Gastrocnemius medialis (tissue), 4 donors: Measurements from ENCODE around the gene AKR1B15. TPM values are rescaled to one million over a fixed set of nuclear protein-coding genes. Genes with fewer than 3 reads are reported as not detected.
A peak's percentile ranks its signal among the peaks of the same experiment; 100 is the strongest.

Source experiments
- ATAC-seq, 2 donors: fragments of 150-250 bp; one replicate each; pipeline ENCODE4 v1.9.1; 2016
- DNase-seq, 2 donors: peaks; one replicate each; pipeline ENCODE4 v3.0.0-alpha.2; 2019
- H3K27ac ChIP-seq, 4 donors: fragments of 200-600 bp; sonication (generic); 1 replicate in 1 of 4; 2 replicates in 3 of 4; pipeline ENCODE4 v1.5.1; 2016 to 2018; ENCODE audit warnings: mild to moderate bottlenecking in 2 of 4, moderate library complexity in 1 of 4
- H3K27me3 ChIP-seq, 3 donors: fragments of 200-600 bp; sonication (generic) in 2 of 3; 1 replicate in 1 of 3; 2 replicates in 2 of 3; pipeline versions ENCODE4 v1.5.1 to v1.6.0; 2016 to 2019; ENCODE audit warnings: mild to moderate bottlenecking in 1 of 3, moderate library complexity in 1 of 3
- H3K36me3 ChIP-seq, 2 donors: fragments of 200-600 bp; sonication (generic) in 1 of 2; one replicate each; pipeline ENCODE4 v1.5.1; 2017 to 2018
- H3K4me1 ChIP-seq, 2 donors: fragments of 200-600 bp; sonication (generic) in 1 of 2; one replicate each; pipeline ENCODE4 v1.5.1; 2016 to 2017; ENCODE audit warnings: mild to moderate bottlenecking in 2 of 2
- H3K4me3 ChIP-seq, 4 donors: fragments of 200-600 bp; sonication (generic) in 3 of 4; 1 replicate in 1 of 4; 2 replicates in 3 of 4; pipeline ENCODE4 v1.5.1; 2016 to 2019; ENCODE audit warnings: mild to moderate bottlenecking in 2 of 4
- H3K9me3 ChIP-seq, 3 donors: fragments of 200-600 bp; sonication (generic) in 2 of 3; 1 replicate in 1 of 3; 2 replicates in 2 of 3; pipeline ENCODE4 v1.5.1; 2016 to 2019
- POLR2A ChIP-seq, 2 donors: fragments of 450-650 bp; IDR thresholded peaks; one replicate each; pipeline ENCODE4 v1.6.1; 2017; ENCODE audit warnings: antibody characterized with exemption in 2 of 2, mild to moderate bottlenecking in 2 of 2, moderate library complexity in 2 of 2
- in situ Hi-C, 4 donors: fragments of 200-750 bp; cut with MboI; loops; one replicate each; pipeline versions ENCODE4 v1.15.0 to v1.8.0; 2017; ENCODE audit warnings: low sequenced_read_pairs in 4 of 4
- intact Hi-C: fragments of 100-400 bp; cut with DNase I; formaldehyde crosslinking; loops from one replicate; pipeline ENCODE4 v1.15.1; 2023; ENCODE audit warnings: low total_unique reads
- total RNA-seq, 4 donors: library from RNA; depleted of rRNA; stranded (reverse); fragments of >200 nt; gene quantifications; one replicate each; pipeline versions ENCODE4 v1.1.0 to v1.2.3, GENCODE V29; 2016
- TF ChIP-seq, protein P1 (sequence below), 5 experiments: fragments of 450-650 bp in 3 of 5; fragments of 200-600 bp in 2 of 5; sonication (generic) in 2 of 5; IDR thresholded peaks in 4 of 5; conservative IDR thresholded peaks in 1 of 5; 1 replicate in 4 of 5; 2 replicates in 1 of 5; pipeline ENCODE4 v1.5.1; 2016 to 2019; ENCODE audit warnings: antibody characterized with exemption in 5 of 5, mild to moderate bottlenecking in 3 of 5, moderate library complexity in 3 of 5

The AKR1B15 gene
- total RNA-seq, 4 donors from 2014 or later: 1.9 to 77.5 (median 10.3) TPM

DNA sequence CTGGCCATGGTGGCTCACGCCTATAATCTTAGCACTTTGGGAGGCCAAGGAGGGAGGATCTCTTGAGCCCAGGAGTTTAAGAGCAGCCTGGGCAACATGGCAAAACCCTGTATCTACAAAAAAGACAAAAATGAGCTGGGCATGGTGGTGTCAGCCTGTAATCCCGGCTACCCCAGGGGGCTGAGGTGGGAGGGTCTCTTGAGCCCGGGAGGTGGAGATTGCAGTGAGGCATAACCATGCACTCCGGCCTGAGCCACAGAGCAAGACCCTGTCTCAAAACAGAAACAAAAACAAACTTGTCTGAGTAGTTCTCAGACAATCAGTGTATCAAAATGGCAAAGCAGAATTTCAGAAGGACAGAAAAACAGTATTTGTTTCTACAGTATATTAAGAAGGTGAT lies 52.5 kb downstream of the AKR1B15 start:
- TF ChIP-seq, protein P1, sequence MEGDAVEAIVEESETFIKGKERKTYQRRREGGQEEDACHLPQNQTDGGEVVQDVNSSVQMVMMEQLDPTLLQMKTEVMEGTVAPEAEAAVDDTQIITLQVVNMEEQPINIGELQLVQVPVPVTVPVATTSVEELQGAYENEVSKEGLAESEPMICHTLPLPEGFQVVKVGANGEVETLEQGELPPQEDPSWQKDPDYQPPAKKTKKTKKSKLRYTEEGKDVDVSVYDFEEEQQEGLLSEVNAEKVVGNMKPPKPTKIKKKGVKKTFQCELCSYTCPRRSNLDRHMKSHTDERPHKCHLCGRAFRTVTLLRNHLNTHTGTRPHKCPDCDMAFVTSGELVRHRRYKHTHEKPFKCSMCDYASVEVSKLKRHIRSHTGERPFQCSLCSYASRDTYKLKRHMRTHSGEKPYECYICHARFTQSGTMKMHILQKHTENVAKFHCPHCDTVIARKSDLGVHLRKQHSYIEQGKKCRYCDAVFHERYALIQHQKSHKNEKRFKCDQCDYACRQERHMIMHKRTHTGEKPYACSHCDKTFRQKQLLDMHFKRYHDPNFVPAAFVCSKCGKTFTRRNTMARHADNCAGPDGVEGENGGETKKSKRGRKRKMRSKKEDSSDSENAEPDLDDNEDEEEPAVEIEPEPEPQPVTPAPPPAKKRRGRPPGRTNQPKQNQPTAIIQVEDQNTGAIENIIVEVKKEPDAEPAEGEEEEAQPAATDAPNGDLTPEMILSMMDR (IDR thresholded peaks at IDR 0.05 in 4 of 5, conservative IDR thresholded peaks at IDR 0.05 in 1 of 5): no peak
- TF ChIP-seq POLR2A (IDR thresholded peaks at IDR 0.05): no peak
- H3K27ac ChIP-seq: no peak overlapping the region
- no peaks in the 10 kb centered on the region for H3K9me3 ChIP-seq
- H3K36me3 ChIP-seq: no peaks in the 10 kb centered on the region
- intact Hi-C loops: no loop called here
- H3K4me3 ChIP-seq: no peak overlapping the region
- no peak for ATAC-seq
- H3K4me1 ChIP-seq: no peaks in the 10 kb centered on the region
- H3K27me3 ChIP-seq: no peaks in the 10 kb centered on the region
- in situ Hi-C loops: loop anchor here in 3 of 4 donors (5.0 to 25.0 kb wide), 5 partner anchors 49 to 169 kb away; no protein-coding TSS in a partner anchor
- no peak for DNase-seq

DNA sequence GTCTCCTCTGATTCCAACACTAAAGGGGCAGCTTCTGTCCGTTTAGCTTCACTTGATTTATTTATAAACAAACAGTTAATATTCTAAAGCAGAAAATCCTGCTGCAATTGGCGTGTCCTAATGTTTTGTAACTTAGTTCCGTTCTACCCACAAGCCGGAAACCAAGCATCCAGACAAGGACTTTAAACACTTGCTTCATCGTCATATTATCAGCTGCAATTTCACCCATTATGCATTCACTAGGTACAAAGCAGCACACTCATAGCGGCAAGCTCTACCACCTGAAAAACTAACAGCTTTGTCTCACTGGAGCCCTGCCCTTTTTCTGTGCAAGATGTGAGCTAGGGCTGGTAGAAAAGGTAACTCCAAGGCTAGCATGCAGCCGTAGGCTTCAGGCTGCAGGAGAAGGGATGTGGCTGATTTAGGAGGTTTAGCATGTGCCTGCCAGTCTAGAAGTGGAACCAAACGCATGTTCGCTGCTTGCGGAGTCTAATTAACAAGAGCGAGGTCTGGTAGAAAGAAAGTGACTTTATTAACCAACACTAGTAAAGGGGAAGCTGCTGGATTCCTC lies 54.1 kb downstream of the AKR1B15 start:
- intact Hi-C loops (no loop called here), in situ Hi-C loops (loop anchor here in 3 of 4 donors (5.0 to 25.0 kb wide), 5 partner anchors 51 to 171 kb away; no protein-coding TSS in a partner anchor)
- H3K36me3 ChIP-seq: no peaks in the 10 kb centered on the region
- H3K27ac ChIP-seq: peak overlapping the region in 2 of 4 donors; percentile 31 to 39
- H3K27me3 ChIP-seq: no peaks in the 10 kb centered on the region
- no peaks in the 10 kb centered on the region for H3K4me1 ChIP-seq
- peak overlapping the region; percentile 4 to 32 (median 12) for H3K4me3 ChIP-seq
- H3K9me3 ChIP-seq: no peaks in the 10 kb centered on the region
- ATAC-seq (peak in 1 of 2 donors; percentile 10), DNase-seq (no peak)
- TF ChIP-seq, protein P1 (IDR thresholded peaks at IDR 0.05 in 4 of 5, conservative IDR thresholded peaks at IDR 0.05 in 1 of 5): no peak
- TF ChIP-seq POLR2A (IDR thresholded peaks at IDR 0.05): no peak

DNA sequence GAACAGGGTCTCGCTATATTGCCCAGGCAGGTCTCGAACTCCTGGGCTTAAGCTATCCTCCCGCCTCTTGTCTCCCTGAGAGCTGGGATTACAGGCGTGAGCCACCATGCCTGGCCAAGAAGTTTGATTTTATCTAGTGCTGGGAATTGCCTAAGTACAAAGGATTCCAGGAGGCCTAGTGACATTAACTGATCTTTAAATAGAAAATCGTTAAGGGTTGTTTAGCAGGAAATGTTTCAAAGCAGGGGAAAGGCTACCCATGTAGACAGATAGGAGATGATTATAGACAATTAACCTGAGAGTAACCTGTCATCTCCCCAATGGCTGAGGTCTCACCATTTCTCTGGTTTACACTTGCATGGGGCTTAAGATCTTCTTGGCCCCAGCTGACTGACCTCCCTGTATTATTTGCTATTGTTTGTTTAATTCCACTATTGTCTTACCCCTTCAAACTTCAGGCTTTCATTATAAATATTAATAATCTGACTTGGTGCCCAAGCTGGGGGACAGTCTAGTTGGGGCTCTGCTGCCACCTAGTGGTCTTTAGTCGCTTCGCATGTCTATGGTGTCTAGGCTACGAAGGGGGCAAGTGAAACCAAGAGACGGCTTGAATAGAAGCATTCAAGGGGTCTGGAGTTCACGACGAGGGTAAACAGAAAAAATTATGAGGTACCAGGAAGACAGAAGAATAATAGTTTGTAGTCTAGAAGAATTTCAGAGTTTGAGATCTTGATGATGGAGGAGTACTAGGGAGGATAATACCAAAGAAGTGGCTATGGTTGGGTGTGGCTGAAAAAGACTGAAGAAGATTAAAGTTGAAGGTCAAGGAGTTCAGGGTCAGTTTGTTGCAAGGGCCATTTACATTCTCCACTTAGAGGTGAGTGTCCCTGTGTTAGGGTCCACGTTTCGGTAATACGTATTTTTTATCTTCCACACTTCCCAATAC lies 57.3 kb downstream of the AKR1B15 start:
- peak; percentile 89 to 90 for ATAC-seq
- no peak for TF ChIP-seq POLR2A (IDR thresholded peaks at IDR 0.05)
- TF ChIP-seq, protein P1 (IDR thresholded peaks at IDR 0.05 in 4 of 5, conservative IDR thresholded peaks at IDR 0.05 in 1 of 5): peak; percentile 81 to 98 (median 89)
- Histone ChIP-seq H3K27ac (no peak overlapping the region), H3K36me3 (no peaks in the 10 kb centered on the region), H3K27me3 (no peaks in the 10 kb centered on the region), H3K4me3 (peak overlapping the region in 2 of 4 donors; percentile 12 to 27), H3K4me1 (no peaks in the 10 kb centered on the region), H3K9me3 (no peaks in the 10 kb centered on the region)
- DNase-seq: peak; percentile 34 to 38
- in situ Hi-C loops (loop anchor here in 3 of 4 donors (5.0 to 25.0 kb wide), 4 partner anchors 91 to 171 kb away; no protein-coding TSS in a partner anchor), intact Hi-C loops (loop anchor here (1.0 to 2.0 kb wide), 3 partner anchors 57 to 174 kb away; partner anchors contain the start of gene AKR1B15)

DNA sequence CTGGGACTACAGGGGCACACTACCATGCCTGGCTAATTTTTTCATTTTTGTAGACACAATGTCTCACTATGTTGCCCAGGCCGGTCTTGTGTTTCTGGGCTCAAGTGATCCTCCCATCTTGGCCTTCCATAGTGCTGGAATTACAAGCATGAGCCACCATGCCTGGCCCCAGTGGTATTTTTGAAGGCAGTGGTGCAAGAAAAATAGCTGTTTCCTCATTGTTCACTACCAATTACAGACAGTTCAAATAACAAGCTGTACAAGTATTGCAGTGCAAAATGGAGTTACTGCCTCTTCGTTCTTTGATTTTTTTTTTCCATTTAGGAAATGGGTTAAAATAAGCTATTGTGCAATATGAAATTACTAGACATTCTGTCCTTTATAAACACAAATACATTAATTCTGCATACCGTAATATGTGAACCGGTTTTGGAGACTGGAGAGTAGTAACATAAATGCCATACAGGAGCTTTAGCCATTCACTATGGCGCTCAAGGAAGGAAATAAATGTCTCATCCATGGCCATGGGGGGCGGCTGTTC lies 62.8 kb downstream of the AKR1B15 start:
- H3K27ac ChIP-seq: no peak overlapping the region
- H3K4me1 ChIP-seq: no peaks in the 10 kb centered on the region
- no peaks in the 10 kb centered on the region for H3K27me3 ChIP-seq
- no peaks in the 10 kb centered on the region for H3K36me3 ChIP-seq
- TF ChIP-seq, protein P1 (IDR thresholded peaks at IDR 0.05 in 4 of 5, conservative IDR thresholded peaks at IDR 0.05 in 1 of 5): no peak
- no peak for TF ChIP-seq POLR2A (IDR thresholded peaks at IDR 0.05)
- in situ Hi-C loops (loop anchor here in 2 of 4 donors (5.0 to 25.0 kb wide), 3 partner anchors 97 to 179 kb away; no protein-coding TSS in a partner anchor), intact Hi-C loops (no loop called here)
- H3K4me3 ChIP-seq: no peak overlapping the region
- ATAC-seq (no peak), DNase-seq (no peak)
- no peaks in the 10 kb centered on the region for H3K9me3 ChIP-seq
